GM12892 (cell line): ENCODE results near the gene ZBTB20.

ENCODE experiments used
- POLR2A ChIP-seq: IDR thresholded peaks from 2 replicates; pipeline ENCODE4 v1.6.1; 2011; ENCODE audit warnings: low read depth, low read length, control low read depth
- POLR2AphosphoS5 ChIP-seq: IDR thresholded peaks from 2 replicates; pipeline ENCODE4 v1.6.1; 2011; ENCODE audit warnings: low read depth, low read length, control low read depth
- TAF1 ChIP-seq: IDR thresholded peaks from 2 replicates; pipeline ENCODE4 v1.6.1; 2011; ENCODE audit warnings: low read depth, mild to moderate bottlenecking, control low read depth, low read length, borderline replicate concordance

- no peak for TF ChIP-seq POLR2AphosphoS5
- TF ChIP-seq POLR2A = no peak
- no peak for TF ChIP-seq TAF1
These were observed 512.5 kb downstream of the ZBTB20 start for GRCh38 chr3:114634635-114635034.
